H1 (cell line): Measurements from ENCODE around the gene PRKD3.

Experiments used
- BRCA1 ChIP-seq: IDR thresholded peaks from 2 replicates; pipeline ENCODE4 v1.6.1; 2012; ENCODE audit warnings: low read depth, low read length, improper control_type of control experiment
- EGR1 ChIP-seq: IDR thresholded peaks from 2 replicates; pipeline ENCODE4 v1.6.1; 2011; ENCODE audit warnings: low read depth, low read length, borderline replicate concordance
- JUND ChIP-seq: IDR thresholded peaks from 2 replicates; pipeline ENCODE4 v1.6.1; 2011; ENCODE audit warnings: mild to moderate bottlenecking, improper control_type of control experiment, low read length
- NRF1 ChIP-seq: IDR thresholded peaks from 2 replicates; pipeline ENCODE4 v1.6.1; 2011; ENCODE audit warnings: mild to moderate bottlenecking, low read depth, low read length, improper control_type of control experiment
- POLR2A ChIP-seq, 2 experiments: IDR thresholded peaks; 1 replicate in 1 of 2; 2 replicates in 1 of 2; pipeline ENCODE4 v1.6.1; 2011; ENCODE audit warnings: low read depth in 2 of 2, low read length in 2 of 2, mild to moderate bottlenecking in 2 of 2; ENCODE audit errors: control extremely low read depth in 1 of 2
- POLR2AphosphoS5 ChIP-seq: IDR thresholded peaks from 2 replicates; pipeline ENCODE4 v1.6.1; 2011; ENCODE audit warnings: low read depth, low read length
- RFX5 ChIP-seq: IDR thresholded peaks from 2 replicates; pipeline ENCODE4 v1.6.1; 2011; ENCODE audit warnings: low read depth, low read length, improper control_type of control experiment, borderline replicate concordance
- SAP30 ChIP-seq: fragments of 300-600 bp; sonication (generic); IDR thresholded peaks from 2 replicates; pipeline ENCODE4 v1.7.1; 2012; ENCODE audit warnings: low read length, moderate library complexity, mild to moderate bottlenecking, inconsistent platforms; ENCODE audit not compliant: insufficient read depth, insufficient replicate concordance
- TF ChIP-seq, protein P1 (sequence below), 3 experiments: IDR thresholded peaks; 1 replicate in 2 of 3; 2 replicates in 1 of 3; pipeline versions ENCODE4 v1.5.1 to v1.6.1; 2011; ENCODE audit warnings: low read length in 3 of 3, mild to moderate bottlenecking in 3 of 3, inconsistent platforms in 2 of 3, low read depth in 1 of 3, moderate library complexity in 1 of 3; ENCODE audit not compliant: insufficient read depth in 1 of 3; ENCODE audit errors: control extremely low read depth in 1 of 3
- TF ChIP-seq, protein P2 (sequence below): IDR thresholded peaks from 2 replicates; pipeline ENCODE4 v1.6.1; 2011; ENCODE audit warnings: low read length, improper control_type of control experiment

DNA sequence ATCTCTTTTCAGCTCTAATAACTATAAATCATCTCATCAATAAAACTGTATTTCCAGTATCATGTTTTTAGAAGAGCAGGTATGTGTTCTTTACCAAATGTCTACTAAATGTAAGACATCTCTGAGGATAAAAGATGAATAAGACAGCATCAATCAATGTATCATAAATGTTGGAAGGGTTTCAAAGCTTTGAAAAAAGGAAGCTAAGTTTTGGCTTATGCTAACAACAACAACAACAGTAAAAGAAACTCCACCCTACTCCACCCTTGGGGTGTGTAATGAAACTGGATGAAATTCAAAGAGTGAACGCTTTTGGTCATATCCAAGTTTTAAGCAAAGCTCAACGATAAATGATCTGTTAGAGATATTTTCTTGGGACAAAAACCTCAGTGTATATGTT, 17.1 kb downstream of the PRKD3 start:
- TF ChIP-seq, protein P1, sequence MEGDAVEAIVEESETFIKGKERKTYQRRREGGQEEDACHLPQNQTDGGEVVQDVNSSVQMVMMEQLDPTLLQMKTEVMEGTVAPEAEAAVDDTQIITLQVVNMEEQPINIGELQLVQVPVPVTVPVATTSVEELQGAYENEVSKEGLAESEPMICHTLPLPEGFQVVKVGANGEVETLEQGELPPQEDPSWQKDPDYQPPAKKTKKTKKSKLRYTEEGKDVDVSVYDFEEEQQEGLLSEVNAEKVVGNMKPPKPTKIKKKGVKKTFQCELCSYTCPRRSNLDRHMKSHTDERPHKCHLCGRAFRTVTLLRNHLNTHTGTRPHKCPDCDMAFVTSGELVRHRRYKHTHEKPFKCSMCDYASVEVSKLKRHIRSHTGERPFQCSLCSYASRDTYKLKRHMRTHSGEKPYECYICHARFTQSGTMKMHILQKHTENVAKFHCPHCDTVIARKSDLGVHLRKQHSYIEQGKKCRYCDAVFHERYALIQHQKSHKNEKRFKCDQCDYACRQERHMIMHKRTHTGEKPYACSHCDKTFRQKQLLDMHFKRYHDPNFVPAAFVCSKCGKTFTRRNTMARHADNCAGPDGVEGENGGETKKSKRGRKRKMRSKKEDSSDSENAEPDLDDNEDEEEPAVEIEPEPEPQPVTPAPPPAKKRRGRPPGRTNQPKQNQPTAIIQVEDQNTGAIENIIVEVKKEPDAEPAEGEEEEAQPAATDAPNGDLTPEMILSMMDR (IDR thresholded peaks at IDR 0.05; ENCODE audit: control extremely low read depth in 1 of 3, insufficient read depth in 1 of 3, low read depth in 1 of 3, low read length in 3 of 3): no peak
- TF ChIP-seq NRF1: no peak
- no peak for TF ChIP-seq SAP30
- TF ChIP-seq POLR2AphosphoS5: no peak
- TF ChIP-seq EGR1: no peak
- TF ChIP-seq, protein P2, sequence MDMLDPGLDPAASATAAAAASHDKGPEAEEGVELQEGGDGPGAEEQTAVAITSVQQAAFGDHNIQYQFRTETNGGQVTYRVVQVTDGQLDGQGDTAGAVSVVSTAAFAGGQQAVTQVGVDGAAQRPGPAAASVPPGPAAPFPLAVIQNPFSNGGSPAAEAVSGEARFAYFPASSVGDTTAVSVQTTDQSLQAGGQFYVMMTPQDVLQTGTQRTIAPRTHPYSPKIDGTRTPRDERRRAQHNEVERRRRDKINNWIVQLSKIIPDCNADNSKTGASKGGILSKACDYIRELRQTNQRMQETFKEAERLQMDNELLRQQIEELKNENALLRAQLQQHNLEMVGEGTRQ: no peak
- TF ChIP-seq JUND: no peak
- no peak for TF ChIP-seq POLR2A (IDR thresholded peaks at IDR 0.05; ENCODE audit: control extremely low read depth in 1 of 2, low read depth in 2 of 2, low read length in 2 of 2)
- TF ChIP-seq RFX5: no peak
- TF ChIP-seq BRCA1: no peak
